Measurements from ENCODE around the gene INTS14. TPM values are rescaled to one million over a fixed set of nuclear protein-coding genes. Genes with fewer than 3 reads are reported as not detected.
"Not testable (repeated sequence)": the region's sequence is repeated elsewhere in the genome, so short reads cannot be mapped to it uniquely, and the experiment has no call there.

INTS14 gene
- total RNA-seq, 1 donor from 2014 or later: 44.5 TPM

DNA sequence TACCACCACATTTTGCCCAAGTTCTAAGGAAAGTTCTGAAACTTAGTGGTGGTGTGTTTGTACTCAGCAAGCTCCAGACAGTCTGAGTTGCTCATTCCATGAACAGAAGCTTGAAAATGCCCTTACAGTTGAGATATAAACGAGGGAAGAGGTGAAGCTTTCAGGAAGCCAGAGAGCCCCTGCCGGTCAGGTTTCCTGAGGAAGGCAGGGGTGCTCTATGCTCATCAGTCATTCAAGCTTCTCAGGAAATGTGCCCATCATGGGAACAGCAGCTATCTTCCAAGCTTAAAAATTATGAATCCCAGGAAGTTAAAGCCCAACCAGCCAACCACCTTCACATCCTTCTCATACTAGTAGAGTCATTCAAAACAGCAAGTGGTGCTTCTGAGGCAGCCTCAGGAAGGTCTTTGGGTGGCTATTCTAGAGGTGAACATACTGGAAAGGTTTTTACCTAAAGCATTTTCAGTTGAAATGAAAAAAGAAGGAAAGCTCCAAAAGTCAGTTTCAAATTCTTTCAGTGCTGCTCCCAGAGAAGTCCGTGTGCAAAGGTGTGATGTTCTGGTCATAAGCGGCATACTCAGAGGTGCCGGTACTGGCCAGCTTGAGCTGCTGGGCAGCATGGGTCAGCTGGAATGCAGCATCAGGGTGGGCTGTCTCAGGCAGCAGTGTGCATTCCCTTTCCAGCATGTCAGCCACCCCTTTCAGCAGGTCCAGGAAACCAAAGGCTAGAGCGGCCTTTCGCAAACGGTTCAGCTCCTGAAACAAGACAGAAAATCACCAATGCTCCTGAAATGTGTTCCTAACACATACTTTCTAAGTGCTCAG lies 31.8 kb downstream of the INTS14 start:
- no peak for DNase-seq (ENCODE audit: low read depth)

- DNase-seq (ENCODE audit: low read depth): no peak
These were observed 33.6 kb downstream of the INTS14 start for GRCh38 chr15:65577129-65577996.

- peak; percentile 93 for DNase-seq (ENCODE audit: low read depth)
These were observed 34.3 kb downstream of the INTS14 start for GRCh38 chr15:65576664-65577063.

- DNase-seq (ENCODE audit: low read depth): no peak
These were observed 39.0 kb downstream of the INTS14 start for GRCh38 chr15:65571971-65572370.

GRCh38 chr15:65569728-65570127 lies 41.2 kb downstream of the INTS14 start:
- DNase-seq (ENCODE audit: low read depth): no peak

- DNase-seq (ENCODE audit: low read depth): peak; percentile 58
These were observed 49.0 kb downstream of the INTS14 start for GRCh38 chr15:65561934-65562333.

GRCh38 chr15:65559941-65560340 lies 51.0 kb downstream of the INTS14 start:
- no peak for DNase-seq (ENCODE audit: low read depth)

DNA sequence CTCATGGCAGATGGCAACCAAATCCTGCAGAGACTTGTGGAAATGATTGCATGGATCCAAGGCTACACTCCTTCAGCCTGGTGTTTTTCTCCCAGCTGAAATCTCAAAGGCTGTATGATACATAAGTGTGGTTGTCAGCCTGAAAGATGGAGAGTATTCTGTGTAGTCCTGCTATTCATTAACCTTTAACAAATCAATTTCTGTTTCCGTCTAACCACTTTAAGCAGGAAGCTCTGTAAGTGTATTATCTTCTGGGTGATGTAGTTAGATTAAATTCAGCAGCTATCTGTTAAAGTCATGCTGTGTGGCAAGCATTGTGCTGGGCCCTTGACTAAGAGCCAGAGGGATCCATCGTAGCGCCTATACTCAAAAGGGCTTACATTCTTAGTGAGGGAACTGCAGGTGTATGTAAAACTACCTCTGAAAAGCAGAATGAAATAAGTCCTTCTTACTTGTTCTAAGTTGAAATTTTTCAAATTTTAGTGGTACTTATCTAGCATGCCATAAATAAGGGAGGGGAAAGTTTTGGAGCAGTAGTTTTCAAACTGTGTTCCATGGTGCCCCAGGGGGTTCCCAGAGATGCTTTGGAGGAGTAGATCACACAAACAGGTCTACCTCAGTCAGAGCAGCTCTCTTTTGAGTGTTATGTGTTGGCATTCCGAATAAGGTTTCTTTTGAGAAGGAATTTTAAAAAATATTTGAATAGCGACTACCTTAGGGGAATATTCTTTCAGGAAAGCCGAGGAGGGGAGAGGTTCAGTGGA lies 51.8 kb downstream of the INTS14 start:
- DNase-seq (ENCODE audit: low read depth): no peak

- DNase-seq (ENCODE audit: low read depth): peak; percentile 30
These were observed 52.6 kb downstream of the INTS14 start for GRCh38 chr15:65558336-65558735.

DNA sequence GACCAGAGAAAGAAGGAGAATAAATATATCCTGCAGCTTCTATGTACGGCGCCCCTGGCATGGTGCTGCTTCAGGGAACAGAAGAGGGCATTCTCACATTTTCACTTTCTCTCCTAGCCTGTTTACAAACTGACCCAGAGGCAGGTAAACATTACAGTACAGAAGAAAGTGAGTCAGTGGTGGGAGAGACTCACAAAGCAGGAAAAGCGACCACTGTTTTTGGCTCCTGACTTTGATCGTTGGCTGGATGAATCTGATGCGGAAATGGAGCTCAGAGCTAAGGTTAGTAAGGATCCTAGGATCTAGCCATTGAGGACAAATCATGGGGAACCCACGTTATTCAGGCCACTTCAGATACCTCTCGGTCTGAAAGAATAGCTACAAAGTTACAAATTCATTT lies 54.3 kb downstream of the INTS14 start:
- DNase-seq (ENCODE audit: low read depth): no peak

DNA sequence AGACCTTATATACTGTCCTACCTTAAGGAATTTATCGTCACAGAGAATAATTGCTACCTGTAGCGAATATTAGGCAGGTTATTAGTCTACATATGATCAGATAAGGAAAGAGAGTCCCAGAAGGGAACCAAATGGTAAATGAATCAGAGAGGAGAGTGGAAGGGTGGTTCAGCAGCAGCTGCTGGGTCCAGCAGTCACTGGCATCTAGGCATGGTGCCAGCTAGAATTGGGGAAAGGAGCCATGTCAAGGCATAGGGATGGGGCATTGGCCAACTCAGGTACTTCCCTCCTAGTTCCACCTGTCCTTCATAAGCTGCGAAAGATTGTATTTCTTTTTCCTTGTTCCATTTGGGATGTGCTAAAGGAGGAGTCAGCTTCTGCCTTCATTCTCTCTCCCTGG lies 57.2 kb downstream of the INTS14 start:
- no peak for DNase-seq (ENCODE audit: low read depth)

GRCh38 chr15:65552851-65553250 lies 58.1 kb downstream of the INTS14 start:
- DNase-seq (ENCODE audit: low read depth): not testable (repeated sequence)

GRCh38 chr15:65551183-65551582 lies 59.7 kb downstream of the INTS14 start:
- no peak for DNase-seq (ENCODE audit: low read depth)

- peak; percentile 86 for DNase-seq (ENCODE audit: low read depth)
These were observed 60.2 kb downstream of the INTS14 start for GRCh38 chr15:65550681-65551098.

GRCh38 chr15:65549288-65549687 lies 61.6 kb downstream of the INTS14 start:
- not testable (repeated sequence) for DNase-seq (ENCODE audit: low read depth)

- DNase-seq (ENCODE audit: low read depth): no peak
These were observed 63.1 kb downstream of the INTS14 start for GRCh38 chr15:65547841-65548240.

- no peak for DNase-seq (ENCODE audit: low read depth)
These were observed 69.6 kb downstream of the INTS14 start for GRCh38 chr15:65541231-65541820.

DNA sequence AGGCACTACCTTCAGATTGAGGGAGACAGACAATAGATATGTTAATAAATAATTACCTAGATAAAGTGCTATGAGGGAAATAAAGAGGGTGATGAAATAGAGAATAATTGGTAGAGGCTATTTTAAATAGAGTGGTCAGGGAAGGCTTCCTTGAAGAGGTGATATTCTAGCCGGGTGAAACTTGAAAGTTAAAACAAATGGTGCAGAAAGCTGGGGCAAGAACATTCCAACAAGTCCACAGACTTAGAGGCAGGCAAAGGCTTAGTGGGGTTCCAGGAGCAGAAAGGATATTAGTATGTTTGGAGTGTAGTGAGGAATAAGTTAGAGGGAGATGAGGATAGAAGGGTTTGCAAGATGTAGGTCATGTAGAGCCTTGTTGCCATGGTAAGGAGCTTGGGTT lies 70.6 kb downstream of the INTS14 start:
- DNase-seq (ENCODE audit: low read depth): peak; percentile 33

- no peak for DNase-seq (ENCODE audit: low read depth)
These were observed 75.7 kb downstream of the INTS14 start for GRCh38 chr15:65535192-65535591.

GRCh38 chr15:65533057-65533756 lies 77.7 kb downstream of the INTS14 start:
- DNase-seq (ENCODE audit: low read depth): peak; percentile 41

GRCh38 chr15:65532738-65533051 lies 78.2 kb downstream of the INTS14 start:
- peak; percentile 59 for DNase-seq (ENCODE audit: low read depth)

Data from renal cortical epithelial cell (primary cell).